Measurements from ENCODE around the gene TSN.

Gene TSN

DNA sequence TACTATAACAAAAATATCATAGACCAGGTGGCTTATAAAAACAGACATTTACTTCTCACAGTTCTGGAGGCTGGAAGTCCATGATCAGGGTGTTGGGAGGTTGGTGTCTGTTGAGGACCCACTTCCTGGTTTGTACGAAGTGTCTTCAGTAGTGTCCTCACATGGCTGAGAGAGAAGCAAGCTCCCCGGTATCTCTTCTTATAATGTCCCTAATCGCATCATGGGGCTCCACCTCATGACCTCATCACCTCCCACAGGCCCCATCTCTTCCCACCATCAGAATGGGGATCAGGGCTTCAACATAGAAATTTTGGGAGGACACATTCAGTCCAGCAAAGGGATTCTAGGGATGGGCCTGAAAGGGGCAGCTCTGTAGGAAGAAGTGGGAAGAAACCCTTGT lies 14.0 kb upstream of the TSN start:
- DNase-seq (ENCODE audit: extremely low read depth in 1 of 2, low read depth in 1 of 2) = no peak

DNA sequence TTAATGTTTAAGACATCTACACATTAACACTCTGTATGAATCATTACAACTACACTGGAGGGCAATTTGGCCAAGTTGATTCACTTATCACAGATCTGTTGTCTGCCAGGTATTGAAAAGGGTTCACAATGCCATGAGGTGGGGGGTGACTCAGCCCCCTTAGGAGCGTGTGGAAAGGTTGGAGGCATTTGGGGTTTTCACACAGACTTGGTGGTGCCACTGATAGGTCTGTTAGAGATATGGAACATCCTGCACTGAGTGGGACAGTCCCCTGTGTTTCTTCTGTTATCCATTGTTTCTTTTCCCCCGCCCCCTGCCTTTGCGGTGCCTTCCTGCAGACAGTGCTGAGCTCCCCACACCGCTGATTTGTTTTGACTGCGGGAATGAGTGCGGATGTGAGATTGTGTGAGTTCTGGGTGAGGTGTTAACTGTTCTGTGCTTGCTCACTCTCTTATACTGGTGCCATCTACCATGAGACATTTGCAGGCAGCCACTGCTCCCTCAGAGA lies 9.3 kb upstream of the TSN start:
- no peak for DNase-seq (ENCODE audit: extremely low read depth in 1 of 2, low read depth in 1 of 2)

DNA sequence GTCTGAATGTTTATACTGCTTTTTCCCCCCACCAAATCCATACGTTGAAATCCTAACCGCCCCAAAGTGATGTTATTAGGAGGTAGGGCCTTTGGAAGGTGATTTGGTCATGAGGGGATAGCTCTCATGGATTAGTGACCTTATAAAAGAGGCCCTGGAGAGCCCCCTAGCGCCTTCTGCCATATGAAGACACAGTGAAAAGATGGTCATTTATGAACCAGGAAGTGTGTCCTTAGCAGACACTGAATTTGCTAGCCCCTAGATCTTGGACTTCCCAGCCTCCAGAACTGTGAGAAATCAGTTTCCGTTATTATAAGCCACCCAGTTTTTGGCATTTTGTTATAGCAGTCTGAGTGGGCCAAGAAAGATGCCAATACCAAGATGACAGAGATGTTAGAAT lies 7.2 kb upstream of the TSN start:
- DNase-seq (ENCODE audit: extremely low read depth in 1 of 2, low read depth in 1 of 2) = no peak

DNA sequence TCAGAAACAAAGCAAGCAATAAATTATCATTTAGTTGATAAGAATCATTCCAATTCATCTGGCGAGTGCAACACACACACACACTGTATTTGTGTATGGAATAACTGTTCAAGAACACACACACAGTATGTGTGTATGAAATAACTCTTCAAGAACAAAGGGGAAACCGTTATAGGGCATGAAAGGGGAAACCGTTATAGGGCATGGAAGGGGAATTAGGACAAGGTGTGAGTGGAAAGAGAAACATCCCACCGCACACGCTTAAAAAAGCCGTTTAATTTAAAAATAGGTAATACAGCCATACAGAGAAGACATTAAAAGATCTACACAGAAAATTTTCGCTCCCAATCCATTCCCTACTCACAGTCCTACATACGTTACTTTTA lies 607 bp upstream of the TSN start:
- no peak for DNase-seq (ENCODE audit: extremely low read depth in 1 of 2, low read depth in 1 of 2)

DNA sequence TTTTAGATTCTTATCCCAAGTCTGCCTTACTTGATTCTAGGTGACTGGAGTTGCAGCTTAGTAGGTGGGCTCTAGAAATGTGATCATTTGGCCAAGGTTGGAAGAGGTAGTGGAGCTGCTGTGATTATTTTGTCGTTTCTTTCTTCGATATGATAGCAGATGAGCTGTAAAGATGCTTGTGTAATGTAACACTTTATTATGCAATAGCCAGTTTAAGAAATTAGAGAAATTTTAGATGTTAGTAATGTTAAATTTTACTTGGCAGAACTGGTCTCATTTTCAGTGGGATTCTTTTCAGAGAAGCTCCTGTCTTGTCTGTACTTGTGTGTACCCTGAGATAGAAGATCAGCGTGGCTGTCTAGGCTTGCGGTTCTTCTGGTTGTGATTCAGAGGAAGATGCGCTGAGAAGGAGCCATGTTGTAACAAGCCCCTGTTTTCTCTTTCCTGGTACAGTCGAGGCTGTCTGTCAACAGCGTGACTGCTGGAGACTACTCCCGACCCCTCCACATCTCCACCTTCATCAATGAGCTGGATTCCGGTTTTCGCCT lies 9.3 kb downstream of the TSN start:
- DNase-seq (ENCODE audit: extremely low read depth in 1 of 2, low read depth in 1 of 2) = no peak

DNA sequence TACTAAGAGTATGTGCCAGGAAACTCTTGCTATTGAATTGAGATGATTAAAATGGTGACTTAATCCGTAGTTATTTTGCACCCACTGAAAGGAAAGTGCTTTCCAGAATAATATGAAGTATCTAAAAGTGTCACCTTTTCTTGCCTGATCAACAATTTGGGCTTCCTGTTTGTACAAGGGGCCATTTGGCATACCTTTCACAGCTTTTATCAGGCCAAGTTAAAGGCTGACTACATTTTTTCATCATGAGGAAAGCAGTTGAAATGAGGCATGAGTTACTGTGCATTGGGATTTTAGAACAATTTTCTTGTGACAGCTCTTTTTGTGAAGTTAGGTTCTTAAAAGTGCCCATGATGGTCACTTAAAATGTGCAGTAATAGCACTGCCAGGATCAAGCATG lies 11.2 kb downstream of the TSN start:
- DNase-seq (ENCODE audit: extremely low read depth in 1 of 2, low read depth in 1 of 2) = no peak

DNA sequence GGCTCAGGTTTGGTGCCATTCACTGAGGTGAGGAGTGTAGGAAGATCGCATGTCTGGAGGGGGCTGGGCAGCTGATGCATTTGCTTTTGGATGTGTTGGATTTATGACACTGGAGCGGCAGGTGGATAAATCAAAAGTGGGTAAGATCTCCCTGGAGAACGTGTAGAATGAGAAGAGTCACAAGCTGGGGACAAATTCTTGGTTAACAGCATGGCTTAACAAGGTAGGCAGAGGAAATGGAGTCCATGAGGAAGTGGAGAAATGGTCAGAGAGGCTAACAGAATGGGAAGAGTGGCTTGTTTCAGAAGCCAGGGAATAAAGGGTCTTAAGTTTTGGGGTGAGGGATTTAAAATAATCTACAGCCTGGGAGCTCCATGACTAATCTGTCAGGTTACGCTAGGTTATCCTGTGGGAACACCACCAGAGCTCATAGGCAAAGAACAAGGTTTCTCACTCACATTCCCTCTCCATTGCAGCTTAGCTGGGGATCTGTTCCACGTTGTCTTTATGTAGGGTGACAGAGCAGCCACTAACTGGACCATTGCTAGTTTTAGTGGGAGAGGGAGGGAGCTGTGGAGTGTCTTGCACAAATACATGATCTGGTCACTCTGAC lies 12.8 kb downstream of the TSN start:
- DNase-seq (ENCODE audit: extremely low read depth in 1 of 2, low read depth in 1 of 2) = no peak

DNA sequence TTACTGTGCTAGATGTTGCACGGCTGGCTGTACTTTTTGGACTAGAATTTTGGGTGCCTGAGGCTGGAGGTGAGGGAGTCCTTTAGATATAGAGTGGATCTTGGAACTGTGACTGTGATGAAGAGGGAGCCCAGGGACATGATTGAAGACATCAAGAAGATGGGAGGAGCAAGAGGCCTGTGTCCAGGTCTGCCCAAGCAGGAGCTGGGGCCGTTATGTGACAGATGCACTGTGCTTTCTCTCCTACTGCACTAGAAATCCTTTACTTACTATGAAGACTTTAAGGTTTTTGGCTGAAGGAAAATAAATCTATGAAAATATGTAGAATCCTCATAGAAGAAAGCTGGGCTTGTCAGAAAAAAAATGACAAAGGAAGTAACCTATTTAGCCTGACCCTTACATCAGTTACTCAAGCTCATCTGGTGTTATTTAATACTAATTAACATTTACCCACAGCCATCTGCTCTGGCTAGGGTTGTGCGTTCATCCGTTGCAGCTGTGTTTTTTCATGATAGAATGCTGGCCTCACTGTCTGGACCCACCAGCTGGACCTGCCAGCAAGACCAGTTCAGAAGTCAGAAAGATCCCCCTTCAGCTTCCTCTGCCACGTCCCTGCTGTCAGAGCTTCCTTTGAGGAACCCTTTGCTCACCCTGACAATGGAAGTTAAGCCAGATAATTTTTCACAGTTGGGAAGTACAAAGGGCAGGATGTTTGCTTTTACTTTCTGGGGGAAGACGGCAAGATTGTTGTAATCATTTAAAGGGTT lies 16.7 kb downstream of the TSN start:
- DNase-seq (ENCODE audit: extremely low read depth in 1 of 2, low read depth in 1 of 2) = no peak

DNA sequence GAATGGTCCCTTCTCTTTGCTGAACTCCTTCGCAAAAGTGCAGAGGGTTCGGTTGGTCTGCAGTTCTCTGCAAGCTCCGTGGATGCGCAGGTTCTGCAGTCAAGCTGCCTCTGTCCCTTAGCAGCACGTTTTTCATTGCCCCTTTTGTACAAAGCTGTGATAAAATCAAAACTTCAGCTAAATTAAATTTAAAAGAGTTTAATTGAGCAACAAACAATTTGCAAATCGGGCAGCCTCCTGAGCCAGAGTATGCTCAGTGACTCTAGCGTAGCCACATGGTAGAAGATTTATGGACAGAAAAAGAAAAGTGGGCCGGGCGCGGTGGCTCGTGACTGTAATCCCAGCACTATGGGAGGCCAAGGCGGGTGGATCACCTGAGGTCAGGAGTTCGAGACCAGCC lies 18.8 kb downstream of the TSN start:
- DNase-seq (ENCODE audit: extremely low read depth in 1 of 2, low read depth in 1 of 2) = no peak

DNA sequence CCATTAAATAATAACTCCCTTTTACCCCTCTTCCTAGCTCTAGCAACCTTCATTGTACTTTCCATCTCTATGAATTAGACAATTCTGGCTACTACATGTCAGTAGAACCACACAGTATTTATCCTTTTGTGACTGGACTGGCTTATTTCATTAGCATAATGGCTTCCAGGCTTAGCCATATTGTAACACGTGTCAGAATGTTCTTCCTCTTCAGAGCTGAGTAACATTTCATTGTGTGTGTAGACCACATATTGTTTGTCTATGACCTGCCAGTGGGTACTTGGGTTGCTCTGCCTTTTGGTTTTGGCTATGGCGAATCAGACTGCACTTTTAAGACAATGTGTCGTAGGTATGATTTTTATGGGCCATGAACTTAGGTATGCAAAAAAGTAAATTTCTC lies 20.9 kb downstream of the TSN start:
- no peak for DNase-seq (ENCODE audit: extremely low read depth in 1 of 2, low read depth in 1 of 2)

DNA sequence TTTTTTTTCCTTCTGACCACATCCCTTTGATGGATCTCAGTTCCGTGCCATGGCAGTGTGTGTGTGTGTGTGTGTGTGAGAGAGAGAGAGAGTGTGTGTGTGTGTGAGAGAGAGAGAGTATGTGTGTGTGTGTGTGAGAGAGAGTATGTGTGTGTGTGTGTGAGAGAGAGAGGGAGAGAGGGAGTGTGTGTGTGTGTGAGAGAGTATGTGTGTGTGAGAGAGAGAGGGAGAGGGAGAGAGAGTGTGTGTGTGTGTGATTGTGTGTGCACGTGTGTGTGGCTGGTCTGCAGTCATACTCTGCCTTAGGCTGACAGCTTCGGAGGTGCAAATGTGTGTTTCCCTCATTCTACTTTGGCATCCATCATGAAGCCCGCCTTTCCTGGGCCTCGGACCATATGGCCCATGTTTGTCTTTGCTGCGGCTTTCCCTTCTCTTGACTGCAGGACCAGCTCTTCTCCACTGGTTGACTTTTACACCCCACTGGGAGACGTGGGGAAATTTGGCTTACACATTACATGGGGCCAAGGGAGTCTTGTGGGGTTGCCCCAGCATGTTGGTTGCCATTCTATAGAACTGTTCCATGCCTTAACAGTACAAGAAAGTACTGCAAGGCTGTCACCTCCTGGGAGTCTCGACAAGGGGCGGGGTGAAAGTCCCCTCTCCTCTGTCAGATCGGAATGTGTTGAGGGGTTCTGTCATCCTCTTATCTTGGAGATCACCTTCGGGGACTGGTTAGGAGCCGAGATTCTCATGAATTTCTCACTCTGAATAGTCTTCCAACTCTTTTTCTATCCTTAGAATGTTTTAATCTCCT lies 21.6 kb downstream of the TSN start:
- no peak for DNase-seq (ENCODE audit: extremely low read depth in 1 of 2, low read depth in 1 of 2)

DNA sequence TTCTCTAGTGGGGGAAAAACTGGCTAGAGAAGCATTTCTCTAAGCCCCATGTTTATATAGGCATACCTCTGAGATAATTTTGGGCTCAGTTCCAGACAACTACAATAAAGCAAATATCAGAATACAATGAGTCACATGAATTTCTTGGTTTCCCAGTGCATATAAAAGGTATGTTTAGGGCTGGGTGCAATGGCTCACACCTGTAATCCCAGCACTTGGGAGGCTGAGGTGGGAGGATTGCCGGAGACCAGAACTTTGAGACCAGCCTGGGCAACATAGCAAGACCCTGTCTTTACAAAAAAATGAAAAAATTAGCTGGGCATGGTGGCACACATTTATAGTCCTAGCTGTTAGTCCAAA lies 22.2 kb downstream of the TSN start:
- DNase-seq (ENCODE audit: extremely low read depth in 1 of 2, low read depth in 1 of 2) = no peak

DNA sequence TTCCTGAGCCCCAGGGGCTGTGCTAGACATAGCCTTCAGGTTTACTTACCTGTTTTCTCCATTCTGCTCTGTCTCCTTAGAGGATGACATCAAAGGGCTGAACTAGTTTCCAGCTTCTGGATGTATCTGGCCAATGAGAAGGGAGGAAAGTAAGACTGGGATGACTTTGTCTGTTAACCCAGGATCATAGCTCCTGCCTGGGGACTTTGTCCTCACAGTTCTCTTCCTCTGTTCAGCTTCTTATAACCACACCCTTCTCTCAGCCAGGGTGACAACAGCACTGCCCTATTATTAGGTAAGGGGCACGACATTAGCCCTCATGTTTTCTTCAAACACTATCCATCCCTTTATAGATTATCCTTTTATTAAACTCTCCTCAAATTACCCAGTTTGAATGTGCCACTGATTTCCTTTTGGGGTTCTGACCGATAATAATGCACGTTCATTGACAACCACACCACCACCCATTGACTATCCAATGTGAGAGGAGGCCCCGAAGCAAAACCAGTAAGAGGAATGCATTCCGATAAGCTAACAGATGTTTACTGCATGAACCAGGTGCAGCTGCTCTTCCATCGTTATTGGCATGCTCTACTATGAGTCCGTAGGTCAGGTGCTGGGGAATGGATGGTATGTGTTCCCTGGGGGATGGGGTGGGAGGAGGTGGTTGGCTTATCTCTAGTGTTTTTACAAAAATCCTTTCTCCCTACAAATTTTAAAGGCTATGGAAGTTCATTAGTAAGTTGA lies 23.5 kb downstream of the TSN start:
- no peak for DNase-seq (ENCODE audit: extremely low read depth in 1 of 2, low read depth in 1 of 2)

DNA sequence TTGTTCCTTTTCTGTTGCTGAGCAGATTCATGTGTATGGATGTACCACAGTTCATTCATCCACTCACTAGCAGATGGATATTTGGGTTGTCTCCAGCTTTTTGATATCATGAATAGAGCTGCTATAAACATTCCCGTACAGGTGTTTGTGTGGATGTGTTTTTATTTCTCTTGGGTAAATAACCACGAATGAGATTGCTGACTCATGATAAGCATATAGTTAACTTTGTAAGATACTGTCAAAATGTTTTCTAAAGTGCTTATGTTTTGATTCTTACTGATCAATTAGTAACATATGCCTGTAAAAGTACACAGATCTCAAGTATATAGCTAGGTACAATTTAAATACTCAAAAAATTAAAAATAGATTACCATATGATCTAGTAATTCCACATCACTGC lies 27.7 kb downstream of the TSN start:
- no peak for DNase-seq (ENCODE audit: extremely low read depth in 1 of 2, low read depth in 1 of 2)

DNA sequence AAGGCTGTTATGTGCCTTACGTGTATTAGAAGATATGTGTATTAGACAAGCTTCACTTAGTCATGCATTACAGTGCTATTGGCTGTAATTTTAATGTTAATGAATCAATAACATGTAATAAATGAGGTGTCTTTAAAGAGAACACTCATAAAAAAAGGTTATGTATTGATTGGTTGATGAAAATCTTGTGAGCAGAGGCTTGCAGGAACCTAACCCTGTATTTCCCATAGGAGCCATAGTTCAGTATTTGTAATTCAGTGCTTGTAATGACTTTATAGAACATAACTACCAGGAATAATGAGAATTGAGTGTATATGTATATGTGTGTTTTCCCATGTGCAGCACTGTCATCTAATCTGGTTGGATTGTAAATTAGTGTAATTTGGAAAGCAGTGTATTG lies 33.2 kb downstream of the TSN start:
- DNase-seq (ENCODE audit: extremely low read depth in 1 of 2, low read depth in 1 of 2) = no peak

DNA sequence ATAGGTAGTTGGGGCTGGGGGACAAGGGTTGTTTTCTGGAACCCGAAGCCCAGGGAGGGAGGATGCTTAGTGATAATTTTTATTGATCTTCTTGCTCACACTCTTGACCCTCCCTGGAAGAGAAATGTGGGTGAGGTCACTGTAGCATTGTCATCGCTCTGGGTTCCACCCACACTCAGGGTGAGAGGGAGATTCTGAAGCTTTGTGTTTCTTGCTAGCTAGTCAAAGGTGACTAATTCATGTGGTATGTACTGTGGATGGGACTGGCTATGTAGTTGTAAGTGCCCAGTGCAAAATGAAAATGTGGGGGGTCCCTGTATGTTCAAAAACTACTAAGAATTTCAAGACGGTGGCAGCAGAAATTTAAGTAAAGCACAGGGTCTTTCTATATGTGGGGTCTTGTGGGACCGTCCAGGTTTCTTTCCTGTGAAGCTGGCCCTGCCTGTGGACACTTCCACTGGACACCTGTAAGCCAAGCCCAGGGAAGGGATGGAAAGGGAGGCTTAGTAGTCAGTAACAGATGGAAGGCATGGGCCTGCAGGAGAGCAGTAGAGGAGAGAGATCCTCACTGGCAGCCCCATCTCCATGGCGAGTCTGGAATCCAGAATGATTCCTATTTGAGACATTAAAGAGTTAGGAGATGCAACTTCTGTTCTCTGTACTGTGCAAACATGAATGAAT lies 35.0 kb downstream of the TSN start:
- DNase-seq (ENCODE audit: extremely low read depth in 1 of 2, low read depth in 1 of 2) = no peak

DNA sequence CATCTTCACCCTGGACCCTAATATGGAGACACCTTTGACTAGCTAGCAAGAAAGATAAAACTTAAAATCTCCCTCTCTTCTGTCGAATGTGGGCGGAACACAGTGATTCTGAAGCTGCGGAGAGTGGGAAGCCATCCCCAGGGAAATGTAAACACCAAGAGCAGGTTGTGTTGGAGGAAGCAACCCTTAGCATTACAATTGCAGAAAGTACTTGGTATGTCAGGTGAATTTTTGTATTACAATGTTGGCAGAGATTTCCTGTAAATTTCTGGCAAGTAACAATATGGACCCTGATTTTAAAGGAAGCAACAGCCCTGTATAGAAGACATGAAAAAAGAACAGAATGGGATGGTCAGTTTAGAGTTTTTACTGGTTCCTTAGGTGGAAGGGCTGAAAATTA lies 35.8 kb downstream of the TSN start:
- DNase-seq (ENCODE audit: extremely low read depth in 1 of 2, low read depth in 1 of 2) = no peak

DNA sequence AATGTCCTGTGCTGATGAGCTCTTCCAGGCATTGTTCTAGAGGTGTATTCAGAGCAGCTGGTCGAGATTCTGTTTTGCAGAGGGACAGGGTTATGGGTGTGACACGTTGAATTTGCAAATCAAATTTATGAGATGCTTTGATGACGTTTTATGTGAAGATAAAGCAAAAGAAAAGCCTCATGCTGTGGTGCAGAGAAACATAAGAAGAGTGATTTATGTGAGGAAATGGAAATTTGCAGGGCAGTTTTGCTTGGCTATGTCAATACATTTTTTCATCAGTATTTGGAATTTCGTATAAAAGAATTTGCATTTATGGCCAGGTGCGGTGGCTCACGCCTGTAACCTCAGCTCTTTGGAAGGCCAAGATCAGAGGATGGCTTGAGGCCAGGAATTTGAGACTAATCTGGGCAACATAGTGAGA lies 36.4 kb downstream of the TSN start:
- no peak for DNase-seq (ENCODE audit: extremely low read depth in 1 of 2, low read depth in 1 of 2)

DNA sequence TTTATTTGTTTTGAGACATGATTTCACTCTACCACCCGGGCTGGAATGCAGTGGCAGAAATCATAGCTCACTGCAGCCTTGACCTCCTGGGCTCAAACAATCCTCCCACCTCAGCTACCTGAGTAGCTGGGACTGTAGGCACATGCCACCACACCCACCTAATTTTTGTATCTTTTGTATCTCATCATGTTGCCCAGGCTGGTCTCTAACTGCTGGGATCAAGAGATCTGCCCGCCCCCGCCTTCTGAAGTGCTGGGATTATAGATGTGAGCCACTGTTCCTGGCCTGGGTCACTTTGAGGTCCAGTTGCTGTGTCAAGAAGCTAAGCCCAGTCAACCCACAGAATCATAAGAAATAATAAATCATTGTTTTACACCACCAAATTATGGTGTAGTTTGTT lies 38.4 kb downstream of the TSN start:
- no peak for DNase-seq (ENCODE audit: extremely low read depth in 1 of 2, low read depth in 1 of 2)

DNA sequence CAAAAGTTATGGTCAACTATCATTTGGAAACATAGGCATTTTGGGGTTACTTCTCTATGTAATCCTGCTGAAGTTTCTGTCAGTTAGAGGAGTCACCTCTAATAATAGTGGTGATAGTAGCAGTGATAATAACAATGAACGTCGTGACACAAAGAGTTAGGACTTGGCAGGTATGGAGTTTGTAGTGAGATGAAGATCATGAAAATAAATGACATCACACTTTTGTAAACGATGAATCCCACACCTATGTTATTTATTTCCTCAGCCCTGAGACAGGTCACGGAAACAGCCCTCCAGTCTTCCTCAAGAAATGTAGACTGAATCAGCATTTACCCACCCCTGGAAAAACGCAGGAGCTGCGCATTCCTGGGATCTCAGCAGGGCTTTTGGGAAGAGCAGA lies 38.8 kb downstream of the TSN start:
- DNase-seq (ENCODE audit: extremely low read depth in 1 of 2, low read depth in 1 of 2) = no peak
